Activated CD4-positive, alpha-beta T cell treated with anti-CD3 and anti-CD28 coated beads, Interleukin-2, Interleukin-6, amounts not matched to agents 100 ng/mL and 50 ng/mL, durations not matched to agents 16 hours and 8 hours (primary cell): ENCODE data around the gene SIAH3.
"Not testable (repeated sequence)": the region's sequence is repeated elsewhere in the genome, so short reads cannot be mapped to it uniquely, and the experiment has no call there.

ENCODE experiments used
- DNase-seq: peaks from one replicate; pipeline ENCODE4 v3.0.0-alpha.2; 2020

Gene SIAH3, protein sequence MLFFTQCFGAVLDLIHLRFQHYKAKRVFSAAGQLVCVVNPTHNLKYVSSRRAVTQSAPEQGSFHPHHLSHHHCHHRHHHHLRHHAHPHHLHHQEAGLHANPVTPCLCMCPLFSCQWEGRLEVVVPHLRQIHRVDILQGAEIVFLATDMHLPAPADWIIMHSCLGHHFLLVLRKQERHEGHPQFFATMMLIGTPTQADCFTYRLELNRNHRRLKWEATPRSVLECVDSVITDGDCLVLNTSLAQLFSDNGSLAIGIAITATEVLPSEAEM

DNA sequence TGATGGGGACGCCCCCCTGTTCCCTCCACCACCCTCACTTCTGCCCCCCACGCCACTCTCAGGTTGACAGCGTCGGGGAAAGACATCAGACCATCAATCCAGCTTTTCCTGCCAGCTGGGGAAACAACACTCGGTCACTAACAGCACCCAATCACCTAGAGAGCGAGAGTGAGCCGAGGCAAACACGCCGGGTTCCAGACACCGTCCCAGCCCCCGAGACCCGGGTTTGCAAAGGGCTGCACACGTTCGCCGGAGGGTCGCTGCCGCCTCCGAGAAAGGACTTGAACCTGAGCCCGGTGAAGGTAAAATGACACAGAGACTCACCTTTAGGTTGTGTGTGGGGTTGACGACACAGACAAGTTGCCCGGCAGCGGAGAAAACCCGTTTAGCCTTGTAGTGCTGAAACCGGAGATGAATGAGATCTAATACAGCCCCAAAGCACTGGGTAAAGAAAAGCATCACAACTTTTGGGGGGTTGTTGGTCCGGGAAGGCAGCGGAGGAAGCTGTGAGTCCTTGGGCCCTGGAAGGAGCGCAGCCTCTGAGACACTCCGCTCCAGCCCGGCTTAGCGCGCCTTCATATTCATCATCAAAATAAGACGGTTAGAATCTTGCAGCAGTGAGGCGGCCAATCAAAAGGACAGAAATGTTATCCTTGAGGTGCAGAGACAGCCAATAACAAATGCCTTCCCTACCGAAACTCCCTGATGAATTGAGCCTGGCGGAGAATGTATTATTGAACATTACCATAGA, at the start of gene SIAH3:
Gene SIAH3 (minus strand): TSS at position 583 of the 751 bp plus-strand sequence. CDS start 124 bp downstream, at position 459.
- peak; percentile 3 for DNase-seq

DNA sequence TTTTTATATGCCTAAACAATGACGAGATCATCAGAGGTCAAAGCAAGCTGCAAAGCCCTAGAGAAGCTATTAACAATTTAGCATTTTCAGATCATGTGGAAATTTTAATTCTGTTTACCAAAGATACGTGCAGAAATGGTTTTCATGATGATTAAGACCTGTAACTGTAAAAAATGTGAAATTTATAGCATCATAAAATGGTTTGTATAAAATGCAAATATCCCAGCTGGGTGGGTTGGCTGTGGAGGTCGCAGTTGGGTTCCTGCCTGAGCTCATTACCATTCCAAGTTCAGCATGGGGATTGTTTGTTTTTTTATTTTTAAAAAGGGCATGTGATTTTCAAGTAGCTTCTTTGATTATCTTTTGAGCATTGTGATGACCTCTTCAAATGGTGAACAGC, 47.9 kb upstream of the SIAH3 start:
- no peak for DNase-seq

DNA sequence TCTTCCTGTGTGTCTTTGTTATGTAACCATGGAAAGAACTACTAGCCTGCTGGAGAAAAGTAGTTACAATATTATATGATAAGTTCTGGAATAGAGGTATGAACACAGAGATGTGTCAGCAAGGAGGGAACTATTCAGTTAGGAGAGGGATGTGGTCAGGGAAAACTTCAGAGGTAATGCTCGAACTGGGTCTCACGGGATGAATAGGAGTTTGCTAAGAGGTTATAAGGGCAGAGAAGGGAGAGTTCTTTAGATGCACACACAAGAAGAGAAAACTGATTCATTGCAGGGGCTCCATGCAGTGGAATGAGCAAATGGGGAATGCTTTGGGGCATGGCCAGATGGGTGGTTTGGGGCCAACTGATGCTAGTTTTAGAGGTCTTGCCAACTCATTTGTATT, 46.0 kb upstream of the SIAH3 start:
- DNase-seq, result no peak

DNA sequence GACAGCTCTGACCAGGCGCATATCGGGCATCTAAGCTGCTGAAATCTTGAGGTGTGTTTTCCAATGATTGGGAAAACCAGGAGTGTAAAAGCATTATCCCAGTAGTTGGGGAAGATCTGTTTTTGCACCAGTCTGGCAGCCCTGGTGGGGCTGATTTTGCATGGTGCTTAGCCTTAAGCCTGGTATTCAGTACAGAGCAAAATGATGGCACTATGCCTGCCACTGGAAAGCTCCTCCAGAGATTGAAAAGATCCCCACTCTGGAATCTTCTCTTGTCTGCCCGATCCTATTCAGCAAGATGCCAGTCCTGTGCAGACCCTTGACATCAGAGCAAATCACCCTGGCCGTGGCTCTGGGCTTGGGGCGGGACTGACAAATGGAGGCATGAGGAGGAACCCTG, 44.7 kb upstream of the SIAH3 start:
- no peak for DNase-seq

GRCh38 chr13:45895881-45896280, 44.3 kb upstream of the SIAH3 start:
- no peak for DNase-seq

GRCh38 chr13:45892513-45892912, 41.0 kb upstream of the SIAH3 start:
- no peak for DNase-seq

DNA sequence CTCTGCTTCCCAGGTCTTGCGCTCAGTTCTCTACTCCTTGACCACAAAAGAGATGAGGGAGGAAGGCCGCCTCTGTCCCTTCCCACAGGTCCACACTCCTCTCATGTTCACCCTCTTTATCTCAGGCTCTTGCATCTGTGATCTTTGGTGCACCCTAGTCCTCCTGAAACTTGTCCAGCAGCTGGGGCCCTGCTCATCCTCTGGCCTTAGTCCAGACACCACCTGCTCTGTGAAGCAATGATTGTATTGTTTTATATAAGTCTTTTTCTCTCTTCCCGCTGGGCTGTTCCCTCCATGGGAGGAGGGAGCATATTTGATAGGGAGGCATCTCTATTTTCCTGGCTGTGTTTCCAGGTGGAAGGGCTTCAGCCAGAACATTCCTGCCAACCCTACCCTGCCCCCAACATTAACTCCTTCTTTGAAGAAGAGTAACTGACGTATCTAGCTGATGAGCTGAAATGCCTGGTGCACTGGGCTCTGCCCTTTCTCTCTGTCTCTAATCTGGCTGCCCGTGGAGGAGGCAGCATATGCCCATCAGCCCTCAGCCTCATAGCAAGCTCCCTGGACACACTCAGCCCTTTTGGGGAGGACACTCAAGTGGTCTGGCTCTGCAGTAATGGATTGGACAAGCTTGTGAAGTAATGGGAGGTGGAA, 38.2 kb upstream of the SIAH3 start:
- DNase-seq, result no peak

GRCh38 chr13:45886466-45886865, 34.9 kb upstream of the SIAH3 start:
- DNase-seq, result no peak

DNA sequence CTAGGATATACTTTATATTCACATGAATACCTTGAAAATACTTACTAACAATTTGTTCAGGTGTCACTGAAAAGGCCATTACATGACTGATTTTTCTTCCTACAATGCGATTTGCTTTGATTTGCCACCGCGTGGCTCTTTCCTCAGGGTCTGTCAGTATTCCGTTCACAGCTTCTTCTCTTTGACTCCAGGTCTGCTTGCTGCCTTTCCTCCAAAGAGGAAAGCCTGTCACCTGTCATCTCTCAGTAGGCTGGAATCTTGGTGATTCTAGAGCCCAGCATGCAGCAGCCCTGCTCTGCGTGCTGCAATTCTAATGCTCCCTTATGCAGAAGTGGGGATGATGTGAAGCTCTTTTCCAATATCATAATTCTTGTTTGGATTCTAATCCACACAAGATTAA, 33.6 kb upstream of the SIAH3 start:
- no peak for DNase-seq

DNA sequence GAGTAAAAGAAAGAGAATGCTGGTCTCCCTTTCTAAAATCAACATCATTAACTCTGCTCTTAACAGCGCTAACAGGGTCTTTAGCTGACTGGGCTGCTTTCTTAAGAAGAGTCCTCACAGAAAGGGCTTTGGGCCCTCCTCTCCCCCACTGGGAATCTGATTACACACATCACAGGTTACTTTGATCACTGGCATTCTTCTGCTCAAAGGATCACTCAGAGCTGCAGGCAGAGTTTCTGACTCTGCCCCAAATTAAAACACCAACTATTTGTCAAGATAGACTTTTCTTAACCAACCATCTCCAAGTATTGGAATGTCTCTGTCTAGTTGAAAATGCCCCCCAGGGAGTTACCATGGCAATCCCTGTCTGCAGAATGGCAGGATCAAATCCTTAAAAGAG, 31.1 kb upstream of the SIAH3 start:
- no peak for DNase-seq

DNA sequence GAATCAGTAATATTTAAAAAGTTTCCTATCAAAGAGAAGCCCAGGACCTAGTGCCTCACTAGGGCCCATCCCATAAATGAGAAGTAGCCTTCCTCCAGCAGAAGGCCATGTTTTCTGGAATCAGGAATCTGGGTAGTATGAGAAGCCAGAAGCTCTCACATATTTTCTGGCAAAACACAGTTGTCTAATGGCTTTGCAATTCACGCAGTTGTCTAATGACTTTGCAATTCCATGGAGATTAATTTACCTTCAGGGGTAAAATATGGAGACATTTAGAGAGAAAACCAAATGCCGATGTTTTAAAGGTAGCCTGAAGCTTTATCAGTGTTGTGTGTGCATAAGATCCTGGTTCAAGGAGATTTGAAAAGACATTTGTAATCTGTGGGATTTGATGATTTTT, 29.8 kb upstream of the SIAH3 start:
- DNase-seq, result no peak

DNA sequence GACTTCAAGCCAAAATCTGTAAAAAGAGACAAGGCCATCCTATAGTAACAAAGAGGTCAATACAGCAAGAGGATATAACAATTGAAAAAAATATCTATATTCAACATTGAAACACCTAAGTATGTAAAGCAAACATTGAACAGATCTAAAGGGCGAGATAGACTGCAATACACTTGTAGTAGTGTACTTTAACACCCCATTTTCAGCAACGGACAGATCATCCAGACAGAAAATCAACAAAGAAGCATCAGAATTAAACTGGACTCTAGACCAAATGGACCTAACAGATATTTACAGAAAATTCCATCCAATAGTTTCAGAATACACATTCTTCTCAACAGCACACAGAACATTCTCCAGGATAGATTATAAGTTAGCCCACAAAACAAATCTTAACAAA, 28.7 kb upstream of the SIAH3 start:
- no peak for DNase-seq

GRCh38 chr13:45879666-45880065, 28.1 kb upstream of the SIAH3 start:
- DNase-seq, result no peak

GRCh38 chr13:45878966-45879365, 27.4 kb upstream of the SIAH3 start:
- no peak for DNase-seq

- no peak for DNase-seq
These were observed 25.2 kb upstream of the SIAH3 start for GRCh38 chr13:45876781-45877180.

- no peak for DNase-seq
These were observed 24.4 kb upstream of the SIAH3 start for GRCh38 chr13:45875951-45876350.

DNA sequence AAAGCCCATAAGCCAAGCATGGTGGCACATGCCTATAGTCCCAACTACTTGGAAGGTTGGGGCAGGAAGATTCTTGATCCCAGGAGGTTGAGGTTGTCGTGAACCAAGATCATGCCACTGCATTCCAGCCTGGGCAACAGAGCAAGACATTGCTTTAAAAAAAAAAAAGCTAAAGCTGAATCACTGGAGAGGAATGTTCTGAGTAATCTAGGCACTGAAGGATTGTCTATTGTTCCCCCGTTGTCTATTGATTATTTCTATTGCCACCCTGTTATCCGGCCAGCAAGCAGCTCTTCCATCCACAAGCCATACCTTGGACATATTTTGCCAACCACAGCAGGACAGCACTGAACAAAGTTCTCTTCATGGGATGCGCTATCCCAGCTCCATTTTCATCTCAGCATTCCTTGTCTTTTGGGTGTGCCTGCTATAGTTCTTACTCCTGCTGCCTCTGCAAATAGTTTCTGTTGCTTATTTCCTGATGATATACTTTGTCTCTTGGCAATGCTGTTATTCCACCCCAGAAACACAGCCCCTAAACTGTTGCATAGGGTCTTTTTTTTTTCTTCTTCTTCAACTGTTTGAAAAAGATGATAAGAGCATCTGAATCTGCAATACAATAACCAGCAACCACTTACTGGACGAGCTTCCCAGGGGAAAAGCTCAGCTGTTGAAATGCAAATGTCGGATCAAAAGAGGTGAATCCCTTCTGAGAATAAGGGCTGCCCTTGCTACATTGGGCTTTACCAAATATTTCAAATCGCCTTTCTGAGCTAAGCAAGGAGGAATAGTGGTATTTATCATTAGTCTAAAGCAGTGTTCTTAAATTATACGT, 22.2 kb upstream of the SIAH3 start:
- DNase-seq, result no peak

DNA sequence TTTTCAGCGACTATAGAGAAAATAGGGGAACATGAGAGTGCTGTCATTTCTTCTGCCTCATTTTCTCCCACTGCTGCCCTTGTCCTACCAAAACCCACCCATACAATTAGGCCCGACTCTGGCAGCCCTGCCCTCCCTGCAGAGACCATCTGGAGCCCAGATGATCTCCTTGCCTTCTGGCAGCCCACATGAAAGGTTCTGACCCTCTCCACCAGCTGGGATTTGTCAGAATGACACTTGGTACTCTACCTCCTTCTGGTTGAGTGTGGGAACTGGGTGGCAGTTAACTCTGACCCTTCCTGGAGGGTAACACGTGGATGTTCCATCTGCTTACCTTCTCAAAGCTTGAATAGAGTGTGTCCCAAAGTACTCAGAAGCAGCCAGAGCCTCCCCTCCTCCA, 21.0 kb upstream of the SIAH3 start:
- no peak for DNase-seq

DNA sequence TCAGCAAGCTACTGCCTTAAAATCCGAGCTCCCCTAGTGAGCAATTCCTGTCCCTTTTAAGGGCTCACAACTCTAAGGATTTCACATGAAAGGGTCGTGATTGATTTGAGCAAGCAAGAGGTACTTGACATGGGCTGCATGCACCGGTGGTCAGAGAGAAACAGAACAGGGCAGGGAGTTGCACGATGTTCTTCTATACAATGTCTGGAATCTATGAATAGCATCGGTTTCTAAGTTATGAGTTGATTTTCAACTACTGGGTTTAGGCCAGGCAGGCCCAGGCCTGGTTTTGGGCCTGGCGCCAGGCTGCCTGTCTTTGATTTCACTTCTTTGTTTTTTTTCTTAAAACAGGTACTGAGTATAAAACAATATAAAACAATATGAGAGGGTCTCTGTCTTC, 19.6 kb upstream of the SIAH3 start:
- not testable (repeated sequence) for DNase-seq

GRCh38 chr13:45870232-45870631, 18.7 kb upstream of the SIAH3 start:
- no peak for DNase-seq

DNA sequence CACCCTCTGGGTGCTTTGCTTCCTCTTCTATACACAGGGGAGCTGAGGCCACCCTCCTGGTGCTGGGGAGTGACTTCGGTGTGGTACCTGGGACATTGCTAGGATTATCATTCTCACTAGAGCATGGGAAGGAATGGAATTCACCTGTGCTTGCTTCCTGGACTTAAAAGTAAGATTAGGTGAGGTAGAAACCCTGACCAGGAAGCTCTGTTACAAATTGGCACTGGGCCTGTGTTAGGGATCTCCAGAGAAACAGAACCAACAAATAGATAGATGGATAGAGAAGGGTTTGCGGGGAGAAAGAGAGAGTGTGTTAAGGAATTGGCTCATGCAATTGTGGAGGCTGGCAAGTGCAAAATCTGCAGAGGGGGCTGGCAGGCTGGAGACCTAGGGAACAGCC, 13.9 kb upstream of the SIAH3 start:
- DNase-seq, result no peak

- no peak for DNase-seq
These were observed 12.4 kb upstream of the SIAH3 start for GRCh38 chr13:45863709-45864590.
